Omental fat pad (tissue), 4 donors: ENCODE data around the gene ARHGAP9. TPM values are rescaled to one million over a fixed set of nuclear protein-coding genes. Genes with fewer than 3 reads are reported as not detected.

Experiments
- ATAC-seq: fragments of 150-250 bp; one replicate; pipeline ENCODE4 v1.9.1; 2016; ENCODE audit warnings: mild to moderate bottlenecking, moderate library complexity; ENCODE audit not compliant: low FRiP score
- DNase-seq: peaks from one replicate; pipeline ENCODE4 v3.0.0-alpha.2; 2019; ENCODE audit warnings: low spot score
- total RNA-seq, 4 donors: library from RNA; depleted of rRNA; stranded (reverse); fragments of >200 nt; gene quantifications; one replicate each; pipeline ENCODE4 v1.1.0, GENCODE V29; 2016
- TF ChIP-seq, protein P1 (sequence below), 3 donors: fragments of 450-650 bp; IDR thresholded peaks; one replicate each; pipeline ENCODE4 v1.5.1; 2016 to 2017; ENCODE audit warnings: antibody characterized with exemption in 3 of 3, mild to moderate bottlenecking in 3 of 3, moderate library complexity in 2 of 3

The ARHGAP9 gene
- total RNA-seq, 4 donors from 2014 or later, result 13.8 to 85.6 (median 29.8) TPM

DNA sequence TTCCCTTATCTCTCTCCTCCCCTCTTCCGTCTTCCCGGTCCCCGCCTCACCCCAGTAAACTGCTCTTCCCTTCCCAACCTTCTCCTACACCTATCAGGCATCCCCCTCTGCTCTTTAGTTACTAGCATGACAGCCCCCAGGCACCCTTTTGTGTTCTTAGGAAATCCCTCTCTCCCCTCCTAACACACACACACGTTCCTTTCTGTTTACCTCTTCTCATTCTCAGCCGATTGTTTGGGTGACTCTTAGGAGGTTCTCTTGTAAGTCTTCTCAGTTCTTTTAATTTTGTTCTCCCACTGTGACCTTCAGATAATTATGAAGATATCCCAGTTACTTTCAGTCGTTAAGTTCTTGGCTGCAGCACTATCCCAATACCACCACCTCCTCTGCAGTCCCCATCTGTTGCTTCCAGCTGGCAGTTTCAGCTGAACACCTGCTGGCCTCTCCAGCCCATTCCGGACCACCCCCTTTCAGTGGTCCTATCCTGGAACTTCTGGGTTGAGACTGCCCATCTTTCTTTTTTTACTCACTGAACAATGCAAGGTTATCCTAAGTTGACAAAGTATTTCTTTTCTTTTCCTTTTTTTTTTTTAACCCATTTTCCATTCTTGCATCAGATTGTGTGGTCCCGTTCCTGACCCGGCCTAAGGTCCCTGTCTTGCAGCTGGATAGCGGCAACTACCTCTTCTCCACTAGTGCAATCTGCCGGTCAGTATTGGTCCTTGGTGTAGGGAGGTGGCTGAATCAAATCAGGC lies 8.9 kb upstream of the ARHGAP9 start:
- ATAC-seq (no peak), DNase-seq (no peak)
- TF ChIP-seq, protein P1, sequence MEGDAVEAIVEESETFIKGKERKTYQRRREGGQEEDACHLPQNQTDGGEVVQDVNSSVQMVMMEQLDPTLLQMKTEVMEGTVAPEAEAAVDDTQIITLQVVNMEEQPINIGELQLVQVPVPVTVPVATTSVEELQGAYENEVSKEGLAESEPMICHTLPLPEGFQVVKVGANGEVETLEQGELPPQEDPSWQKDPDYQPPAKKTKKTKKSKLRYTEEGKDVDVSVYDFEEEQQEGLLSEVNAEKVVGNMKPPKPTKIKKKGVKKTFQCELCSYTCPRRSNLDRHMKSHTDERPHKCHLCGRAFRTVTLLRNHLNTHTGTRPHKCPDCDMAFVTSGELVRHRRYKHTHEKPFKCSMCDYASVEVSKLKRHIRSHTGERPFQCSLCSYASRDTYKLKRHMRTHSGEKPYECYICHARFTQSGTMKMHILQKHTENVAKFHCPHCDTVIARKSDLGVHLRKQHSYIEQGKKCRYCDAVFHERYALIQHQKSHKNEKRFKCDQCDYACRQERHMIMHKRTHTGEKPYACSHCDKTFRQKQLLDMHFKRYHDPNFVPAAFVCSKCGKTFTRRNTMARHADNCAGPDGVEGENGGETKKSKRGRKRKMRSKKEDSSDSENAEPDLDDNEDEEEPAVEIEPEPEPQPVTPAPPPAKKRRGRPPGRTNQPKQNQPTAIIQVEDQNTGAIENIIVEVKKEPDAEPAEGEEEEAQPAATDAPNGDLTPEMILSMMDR (IDR thresholded peaks at IDR 0.05), result no peak

DNA sequence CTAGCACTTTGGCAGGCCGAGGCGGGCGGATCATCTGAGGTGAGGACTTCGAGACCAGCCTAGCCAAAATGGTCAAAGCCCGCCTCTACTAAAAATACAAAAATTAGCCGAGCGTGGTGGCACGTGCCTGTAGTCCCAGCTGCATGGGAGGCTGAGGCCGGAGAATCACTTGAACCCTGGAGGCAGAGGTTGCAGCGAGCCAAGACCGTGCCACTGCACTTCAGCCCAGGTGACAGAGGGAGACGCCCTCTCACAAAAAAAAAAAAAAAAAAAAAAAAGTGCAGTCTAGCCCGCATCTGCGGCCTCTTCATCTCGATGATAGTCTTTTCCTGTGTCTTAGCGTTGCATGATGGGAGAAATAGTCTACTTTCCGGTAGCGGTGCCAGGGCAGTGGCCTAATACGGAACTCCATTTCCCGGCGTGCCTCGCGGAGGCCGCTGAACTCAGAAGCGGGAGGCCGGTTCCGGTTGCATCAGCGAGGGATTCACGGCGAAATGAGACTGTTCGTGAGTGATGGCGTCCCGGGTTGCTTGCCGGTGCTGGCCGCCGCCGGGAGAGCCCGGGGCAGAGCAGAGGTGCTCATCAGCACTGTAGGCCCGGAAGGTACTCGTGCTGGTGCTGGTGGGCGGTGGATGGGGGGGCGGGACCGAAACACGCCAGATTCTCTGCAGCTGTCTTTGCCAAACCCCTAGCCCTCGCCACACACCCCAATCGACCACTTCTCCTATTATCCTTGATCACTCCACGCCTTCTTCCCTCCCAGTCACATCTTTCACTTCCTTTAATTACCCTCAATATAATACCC lies 8.1 kb upstream of the ARHGAP9 start, which contains the start of gene MARS1:
TSS of gene MARS1 (plus strand) at position 472 of the 805 bp plus-strand sequence. CDS start at position 495, 23 bp downstream.
- DNase-seq (peak; percentile 88), ATAC-seq (peak; percentile 98)
- TF ChIP-seq, protein P1 (IDR thresholded peaks at IDR 0.05), result no peak

DNA sequence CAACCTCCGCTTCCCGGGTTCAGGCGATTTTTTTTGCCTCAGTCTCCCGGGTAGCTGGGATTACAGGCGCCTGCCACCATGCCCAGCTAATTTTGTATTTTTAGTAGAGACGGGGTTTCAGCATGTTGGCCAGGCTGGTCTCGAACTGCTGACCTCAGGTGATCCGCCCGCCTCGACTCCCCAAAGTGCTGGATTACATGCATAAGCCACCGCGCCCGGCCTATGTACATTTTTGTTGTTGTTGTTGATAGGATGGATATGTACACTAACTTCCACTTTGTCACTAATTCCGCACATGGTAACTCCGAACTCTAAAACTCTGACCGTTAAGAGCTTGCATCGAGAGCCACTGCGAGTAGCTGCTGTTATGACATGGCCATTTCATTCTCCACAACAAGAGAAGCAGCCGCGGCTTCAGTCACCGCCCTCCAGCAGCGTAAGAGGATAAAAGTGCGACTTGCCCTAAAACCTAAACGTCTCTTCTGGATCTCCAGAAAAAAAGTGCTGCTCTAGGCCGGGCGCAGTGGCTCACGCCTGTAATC lies 7.5 kb upstream of the ARHGAP9 start:
- DNase-seq, result no peak
- ATAC-seq, result no peak
- TF ChIP-seq, protein P1 (IDR thresholded peaks at IDR 0.05), result no peak

DNA sequence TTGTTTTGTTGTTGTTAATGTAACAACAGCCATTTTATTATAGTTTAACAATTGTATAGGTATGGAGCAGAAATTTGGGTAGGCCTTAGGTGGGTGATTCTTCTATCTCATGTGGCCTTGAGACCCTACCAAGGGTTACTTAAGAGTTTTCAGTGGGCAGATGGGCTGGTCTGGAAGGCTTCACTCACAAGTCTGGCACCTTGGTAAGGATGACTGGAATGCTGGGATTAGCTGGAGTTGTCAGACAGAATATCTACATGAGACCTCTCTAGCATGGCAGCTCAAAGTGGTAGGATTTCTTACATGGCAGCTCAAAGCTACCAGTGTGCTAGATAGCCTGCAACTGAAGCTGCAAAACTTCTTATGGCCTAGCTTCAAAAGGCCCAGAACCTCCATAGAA lies 6.0 kb upstream of the ARHGAP9 start:
- DNase-seq, result no peak
- TF ChIP-seq, protein P1 (IDR thresholded peaks at IDR 0.05), result no peak
- no peak for ATAC-seq

DNA sequence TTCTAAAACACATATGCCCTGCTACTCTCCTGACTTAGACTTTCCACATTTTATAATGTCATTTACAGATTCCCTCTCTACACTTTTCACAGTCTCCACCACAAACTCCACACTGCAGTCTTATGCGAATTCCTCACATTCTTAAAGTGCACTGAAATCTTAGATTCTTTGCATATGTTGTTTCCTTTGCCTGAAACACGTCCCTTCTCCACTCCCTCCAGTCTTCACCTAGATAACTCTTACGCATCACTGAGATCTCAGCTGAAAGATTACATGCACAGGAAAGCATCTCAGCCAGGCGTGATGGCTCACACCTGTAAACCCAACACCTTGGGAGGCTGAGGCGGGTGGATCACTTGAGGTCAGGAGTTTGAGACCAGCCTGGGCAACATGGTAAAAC lies 3.8 kb upstream of the ARHGAP9 start:
- TF ChIP-seq, protein P1 (IDR thresholded peaks at IDR 0.05), result no peak
- ATAC-seq (no peak), DNase-seq (no peak)

DNA sequence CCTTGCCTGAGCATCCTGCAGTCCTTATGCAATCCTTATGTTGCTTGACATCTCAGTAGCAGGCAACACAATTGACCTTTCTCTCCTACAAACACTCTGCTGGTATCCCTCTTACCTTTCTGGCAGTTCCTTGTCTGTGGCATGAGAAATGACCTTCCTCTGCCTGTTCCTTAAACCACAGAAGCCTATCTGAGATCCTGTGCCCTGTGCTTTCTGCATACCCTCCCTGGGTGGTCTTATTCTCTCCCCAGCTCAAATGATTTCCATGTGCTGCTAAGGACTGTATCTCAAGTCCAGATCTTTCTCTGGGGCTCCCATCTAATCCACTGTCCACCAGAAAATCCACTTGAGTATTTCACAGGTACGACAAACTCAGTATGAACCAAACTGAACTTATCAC lies 2.0 kb upstream of the ARHGAP9 start:
- ATAC-seq (no peak), DNase-seq (no peak)
- TF ChIP-seq, protein P1 (IDR thresholded peaks at IDR 0.05), result no peak
